CD4-positive, CD25-positive, alpha-beta regulatory T cell (primary cell): ENCODE results near the gene PRH1. TPM values are rescaled to one million over a fixed set of nuclear protein-coding genes. Genes with fewer than 3 reads are reported as not detected.

Source experiments
- ATAC-seq, 2 donors: fragments of 150-1000 bp; cut with Tn5 transposase; one replicate each; pipeline ENCODE4 v1.10.0; 2021; ENCODE audit warnings: low read depth in 2 of 2, moderate number of reproducible peaks in 2 of 2, moderate library complexity in 1 of 2
- DNase-seq, 3 donors: peaks; one replicate each; pipeline versions ENCODE4 v3.0.0 to v3.0.0-alpha.2; 2012 to 2022; ENCODE audit warnings: mixed read lengths in 1 of 3
- H3K27ac ChIP-seq: one replicate; pipeline ENCODE4 v1.7.0; 2013; ENCODE audit warnings: mild to moderate bottlenecking, low read length; ENCODE audit not compliant: insufficient read depth, poor library complexity, severe bottlenecking
- H3K27me3 ChIP-seq: one replicate; pipeline ENCODE4 v1.7.0; 2013; ENCODE audit warnings: low read length; ENCODE audit not compliant: control insufficient read depth, insufficient read depth
- H3K36me3 ChIP-seq: one replicate; pipeline ENCODE4 v1.7.0; 2013; ENCODE audit warnings: mild to moderate bottlenecking, low read length, moderate library complexity; ENCODE audit not compliant: control insufficient read depth, insufficient read depth
- H3K4me1 ChIP-seq: 2 replicates; pipeline ENCODE4 v1.7.0; 2013; ENCODE audit warnings: mild to moderate bottlenecking, low read length; ENCODE audit not compliant: insufficient read depth, control insufficient read depth, poor library complexity, severe bottlenecking
- H3K4me3 ChIP-seq: one replicate; pipeline ENCODE4 v1.7.0; 2013; ENCODE audit warnings: low read depth, mild to moderate bottlenecking, low read length, moderate library complexity
- H3K9me3 ChIP-seq, 2 experiments: 1 replicate in 1 of 2; 2 replicates in 1 of 2; pipeline ENCODE4 v1.7.0; 2013; ENCODE audit warnings: low read length in 2 of 2, mild to moderate bottlenecking in 1 of 2, moderate library complexity in 1 of 2; ENCODE audit not compliant: control insufficient read depth in 2 of 2
- H3K27ac Mint-ChIP-seq, 3 donors: one replicate each; pipeline ENCODE4 v1.8.0; 2020 to 2022; ENCODE audit warnings: mild to moderate bottlenecking in 3 of 3, mixed read lengths in 3 of 3, moderate library complexity in 2 of 3
- H3K27me3 Mint-ChIP-seq: one replicate; pipeline ENCODE4 v1.8.0; 2022; ENCODE audit warnings: mild to moderate bottlenecking, mixed read lengths
- H3K36me3 Mint-ChIP-seq: one replicate; pipeline ENCODE4 v1.8.0; 2020; ENCODE audit warnings: mixed read lengths
- H3K4me1 Mint-ChIP-seq, 4 donors: one replicate each; pipeline ENCODE4 v1.8.0; 2020 to 2022; ENCODE audit warnings: mixed read lengths in 4 of 4, mild to moderate bottlenecking in 1 of 4
- H3K4me3 Mint-ChIP-seq, 4 donors: one replicate each; pipeline ENCODE4 v1.8.0; 2020 to 2022; ENCODE audit warnings: mild to moderate bottlenecking in 4 of 4, mixed read lengths in 4 of 4, moderate library complexity in 3 of 4
- H3K9me3 Mint-ChIP-seq, 7 donors: one replicate each; pipeline ENCODE4 v1.8.0; 2020 to 2022; ENCODE audit warnings: mixed read lengths in 7 of 7, mild to moderate bottlenecking in 3 of 7, moderate library complexity in 2 of 7
- polyA plus RNA-seq, 4 donors: library from polyadenylated mRNA; unstranded; fragments of 300-500 nt; fragmentation: Illumina TruSeq; gene quantifications; one replicate each; pipeline ENCODE4 v1.2.3, GENCODE V29; 2021
- total RNA-seq: library from RNA; stranded (reverse); gene quantifications from one replicate; pipeline ENCODE4 v1.2.3, GENCODE V29; 2022

PRH1 gene
- total RNA-seq (26.9 TPM), polyA plus RNA-seq (10 to 100 TPM in 2 of 4 donors, 1 to 10 TPM in 2; 7.1 to 13.5 (median 8.8) TPM)

DNA sequence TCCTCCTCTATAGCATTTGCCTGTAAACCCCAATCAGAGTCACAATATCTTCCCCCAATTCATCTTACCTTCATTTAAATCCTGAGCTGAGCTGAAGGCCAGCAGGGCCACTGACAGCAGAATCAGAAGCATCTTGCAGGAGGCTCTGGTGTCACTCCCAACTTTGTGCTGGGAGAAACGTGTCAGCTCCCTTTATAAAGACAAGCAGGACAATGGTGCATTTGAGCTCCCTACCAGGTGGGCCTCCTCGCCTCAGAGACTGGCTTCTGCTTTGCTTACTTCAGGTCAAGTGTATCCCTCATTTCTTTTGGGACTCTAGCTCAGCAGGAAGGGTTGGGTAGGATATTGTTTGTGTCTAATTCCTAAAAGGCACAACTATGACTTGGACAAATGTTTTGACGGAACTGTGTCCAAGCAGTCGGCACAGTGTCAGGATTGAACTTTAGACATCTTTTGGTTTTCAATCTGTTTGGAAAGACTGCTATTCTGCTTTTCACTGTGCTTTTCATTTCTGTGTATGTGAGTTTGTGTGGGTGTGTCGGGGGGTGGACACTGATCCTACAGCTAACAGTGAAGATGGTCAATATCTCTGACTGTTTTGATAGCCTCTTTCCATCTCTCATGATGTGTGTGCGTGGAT, at the start of gene PRH1:
Gene PRH1, minus strand, starts transcription at position 170 of the 640 bp plus-strand sequence. Its CDS starts 38 bp downstream, at position 132.
- Mint-ChIP-seq H3K27ac (peak within 1 kb of the TSS in 1 of 3 donors; percentile 20), H3K36me3 (peaks cover 33% of the 10 kb centered on the region)
- no peak within 1 kb of the TSS for H3K4me3 ChIP-seq

DNA sequence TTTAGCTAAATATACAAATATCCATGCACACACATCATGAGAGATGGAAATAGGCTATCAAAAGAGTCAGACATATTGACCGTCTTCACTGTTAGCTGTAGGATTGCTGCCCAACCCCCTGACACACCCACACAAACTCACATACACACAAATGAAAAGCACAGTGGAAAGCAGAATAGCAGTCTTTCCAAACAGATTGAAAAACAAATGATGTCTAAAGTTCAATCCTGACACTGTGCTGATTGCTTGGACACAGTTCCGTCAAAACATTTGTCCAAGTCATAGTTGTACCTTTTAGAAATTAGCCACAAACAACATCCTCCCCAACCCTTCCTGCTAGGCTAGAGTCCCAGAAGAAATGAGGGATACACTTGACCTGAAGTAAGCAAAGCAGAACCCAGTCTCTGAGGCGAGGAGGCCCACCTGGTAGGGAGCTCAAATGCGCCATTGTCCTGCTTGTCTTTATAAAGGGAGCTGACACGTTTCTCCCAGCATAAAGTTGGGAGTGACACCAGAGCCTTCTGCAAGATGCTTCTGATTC, 44.8 kb upstream of the PRH1 start, which contains the start of gene PRH2:
Gene PRH2, plus strand, starts transcription at position 491 of the 541 bp plus-strand sequence. Its CDS starts 38 bp downstream, at position 529.
- no peaks in the 10 kb centered on the region for H3K27me3 Mint-ChIP-seq
- no peak within 1 kb of the TSS for H3K4me3 Mint-ChIP-seq
- peaks cover 0 to 12% (median under 1%) of the 10 kb centered on the region in 4 donors for H3K4me1 Mint-ChIP-seq
- H3K9me3 Mint-ChIP-seq = peaks cover 0 to 1% (median 0%) of the 10 kb centered on the region in 7 donors
- no peaks in the 10 kb centered on the region for H3K9me3 ChIP-seq
- H3K27ac Mint-ChIP-seq = no peak within 1 kb of the TSS
- no peak within 1 kb of the TSS for H3K4me3 ChIP-seq
- ATAC-seq (no peak), DNase-seq (no peak)
- no peaks in the 10 kb centered on the region for H3K27me3 ChIP-seq
- no peaks in the 10 kb centered on the region for H3K4me1 ChIP-seq
- H3K36me3 Mint-ChIP-seq = peaks cover 11% of the 10 kb centered on the region
- H3K36me3 ChIP-seq = no peaks in the 10 kb centered on the region
- H3K27ac ChIP-seq = no peak within 1 kb of the TSS

More for the DNA sequence above, at the start of gene PRH1:
- peaks cover 0 to 2% (median 0%) of the 10 kb centered on the region in 7 donors for H3K9me3 Mint-ChIP-seq
- no peaks in the 10 kb centered on the region for H3K4me1 ChIP-seq
- H3K4me1 Mint-ChIP-seq = peaks cover 0 to 4% (median 0%) of the 10 kb centered on the region in 4 donors
- H3K4me3 Mint-ChIP-seq = no peak within 1 kb of the TSS
- no peaks in the 10 kb centered on the region for H3K27me3 ChIP-seq
- H3K36me3 ChIP-seq = no peaks in the 10 kb centered on the region
- no peaks in the 10 kb centered on the region for H3K9me3 ChIP-seq
- DNase-seq (no peak), ATAC-seq (no peak)
- no peak within 1 kb of the TSS for H3K27ac ChIP-seq
- H3K27me3 Mint-ChIP-seq = no peaks in the 10 kb centered on the region

DNA sequence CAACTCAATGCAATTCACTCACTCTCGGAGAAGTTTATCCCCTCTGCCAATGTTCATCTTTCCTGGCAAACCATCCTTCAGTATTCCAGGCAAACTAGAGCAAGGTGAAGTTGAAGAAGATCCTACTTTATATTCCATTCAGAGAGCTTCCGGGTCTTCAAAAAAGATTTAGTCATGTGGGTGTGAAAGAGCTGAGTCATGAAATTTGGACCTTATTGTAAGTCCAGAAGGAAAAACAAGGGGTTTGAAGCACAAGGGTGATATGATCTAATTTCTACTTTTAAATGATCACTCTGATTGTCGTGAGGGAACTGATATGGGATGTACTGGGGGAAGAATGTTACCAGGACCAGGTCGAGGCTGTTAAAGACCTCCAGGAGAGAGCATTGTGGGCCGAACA, 42.2 kb upstream of the PRH1 start:
- no peaks in the 10 kb centered on the region for H3K4me1 ChIP-seq
- no peak for ATAC-seq
- H3K4me3 ChIP-seq = no peak overlapping the region
- H3K27me3 Mint-ChIP-seq = no peaks in the 10 kb centered on the region
- no peak overlapping the region for H3K27ac ChIP-seq
- H3K36me3 Mint-ChIP-seq = peaks cover 11% of the 10 kb centered on the region
- no peak overlapping the region for H3K27ac Mint-ChIP-seq
- H3K27me3 ChIP-seq = no peaks in the 10 kb centered on the region
- no peaks in the 10 kb centered on the region for H3K36me3 ChIP-seq
- no peaks in the 10 kb centered on the region for H3K9me3 ChIP-seq
- no peak overlapping the region for H3K4me3 Mint-ChIP-seq
- H3K9me3 Mint-ChIP-seq = peaks cover 0 to 1% (median 0%) of the 10 kb centered on the region in 7 donors
- DNase-seq = no peak
- H3K4me1 Mint-ChIP-seq = peaks cover 0 to 12% (median under 1%) of the 10 kb centered on the region in 4 donors

DNA sequence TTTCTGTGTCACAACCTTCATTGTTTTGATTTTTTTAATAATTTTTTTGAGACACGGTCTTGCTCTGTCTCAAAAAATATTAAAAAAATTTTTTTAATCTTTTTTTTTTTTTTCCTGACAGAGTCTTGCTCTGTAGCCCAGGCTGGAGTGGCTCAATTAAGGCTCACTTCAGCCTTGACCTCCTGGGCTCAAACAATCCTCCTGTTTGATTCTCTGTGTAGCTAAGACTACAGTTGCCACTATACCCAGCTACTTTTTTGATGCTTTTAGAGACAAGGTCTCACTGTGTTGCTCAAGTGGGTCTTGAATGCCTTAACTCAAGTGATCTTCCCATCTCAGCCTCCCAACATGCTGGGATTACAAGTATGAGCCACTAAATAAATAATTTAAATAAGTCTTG, 35.8 kb upstream of the PRH1 start:
- H3K4me3 Mint-ChIP-seq = no peak overlapping the region
- Histone ChIP-seq H3K36me3 (no peaks in the 10 kb centered on the region), H3K4me1 (no peaks in the 10 kb centered on the region), H3K27ac (no peak overlapping the region), H3K4me3 (no peak overlapping the region), H3K9me3 (no peaks in the 10 kb centered on the region), H3K27me3 (no peaks in the 10 kb centered on the region)
- H3K27me3 Mint-ChIP-seq = no peaks in the 10 kb centered on the region
- no peaks in the 10 kb centered on the region for H3K9me3 Mint-ChIP-seq
- no peak for ATAC-seq
- DNase-seq = no peak
- peaks cover 0 to 7% (median 0%) of the 10 kb centered on the region in 4 donors for H3K4me1 Mint-ChIP-seq
- no peaks in the 10 kb centered on the region for H3K36me3 Mint-ChIP-seq
- H3K27ac Mint-ChIP-seq = no peak overlapping the region

DNA sequence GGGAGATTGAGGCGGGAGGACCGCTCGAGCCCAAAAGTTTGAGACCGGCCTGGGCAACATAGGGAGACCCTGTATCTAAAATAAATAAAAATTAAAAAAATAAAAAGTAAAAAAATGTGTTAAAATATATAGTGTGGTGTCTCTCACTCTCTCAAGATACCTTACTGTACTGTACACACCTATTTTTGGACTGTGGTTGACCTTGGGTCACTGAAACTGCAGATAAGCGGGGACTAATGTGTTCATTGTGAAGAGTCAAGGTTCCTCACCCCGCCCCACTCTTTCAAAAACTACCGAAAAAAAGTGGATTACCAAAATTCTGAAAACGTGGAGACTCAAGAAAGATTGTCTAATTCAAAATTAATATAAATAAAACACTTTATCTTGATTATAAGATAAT, 26.3 kb upstream of the PRH1 start:
- Histone ChIP-seq H3K36me3 (no peaks in the 10 kb centered on the region), H3K27ac (no peak overlapping the region), H3K9me3 (no peaks in the 10 kb centered on the region), H3K4me1 (no peaks in the 10 kb centered on the region), H3K4me3 (no peak overlapping the region), H3K27me3 (no peaks in the 10 kb centered on the region)
- peaks cover 29% of the 10 kb centered on the region for H3K36me3 Mint-ChIP-seq
- no peak for DNase-seq
- peaks cover 0 to 6% (median 4%) of the 10 kb centered on the region in 7 donors for H3K9me3 Mint-ChIP-seq
- H3K4me1 Mint-ChIP-seq = peaks cover 0 to 5% (median 0%) of the 10 kb centered on the region in 4 donors
- H3K27me3 Mint-ChIP-seq = no peaks in the 10 kb centered on the region
- ATAC-seq = no peak
- no peak overlapping the region for H3K27ac Mint-ChIP-seq
- no peak overlapping the region for H3K4me3 Mint-ChIP-seq

DNA sequence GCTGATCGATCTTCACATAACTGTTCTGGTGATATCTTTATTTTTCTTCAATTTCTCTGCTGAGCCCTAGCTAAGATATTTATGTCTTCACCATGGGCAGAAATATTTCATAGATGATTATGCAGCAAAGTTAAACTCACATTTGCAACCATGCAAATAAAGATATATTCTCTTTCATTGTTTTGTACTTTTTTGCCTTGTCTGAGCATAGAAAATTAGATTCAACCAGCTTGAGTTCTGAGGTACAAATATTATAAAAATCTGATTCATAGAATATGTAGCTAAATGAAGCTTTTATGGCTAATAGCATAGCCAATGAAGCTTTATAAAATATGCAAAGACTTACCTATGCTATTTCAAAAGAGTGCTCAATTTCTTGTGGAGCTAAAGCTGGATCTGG, 25.4 kb upstream of the PRH1 start, which contains the start of gene TAS2R13:
Gene TAS2R13, minus strand, starts transcription at position 101 of the 400 bp plus-strand sequence. CDS start 264 bp downstream, outside the sequence.
- Histone ChIP-seq H3K27me3 (no peaks in the 10 kb centered on the region), H3K27ac (no peak within 1 kb of the TSS), H3K4me3 (no peak within 1 kb of the TSS), H3K9me3 (peaks cover 5 to 6% of the 10 kb centered on the region in 2 experiments), H3K4me1 (no peaks in the 10 kb centered on the region), H3K36me3 (no peaks in the 10 kb centered on the region)
- H3K9me3 Mint-ChIP-seq = peaks cover 2 to 14% (median 4%) of the 10 kb centered on the region in 7 donors
- H3K27me3 Mint-ChIP-seq = no peaks in the 10 kb centered on the region
- H3K4me1 Mint-ChIP-seq = peaks cover 0 to 3% (median 0%) of the 10 kb centered on the region in 4 donors
- H3K36me3 Mint-ChIP-seq = peaks cover 32% of the 10 kb centered on the region
- no peak for DNase-seq
- no peak within 1 kb of the TSS for H3K27ac Mint-ChIP-seq
- ATAC-seq = no peak
- H3K4me3 Mint-ChIP-seq = no peak within 1 kb of the TSS

DNA sequence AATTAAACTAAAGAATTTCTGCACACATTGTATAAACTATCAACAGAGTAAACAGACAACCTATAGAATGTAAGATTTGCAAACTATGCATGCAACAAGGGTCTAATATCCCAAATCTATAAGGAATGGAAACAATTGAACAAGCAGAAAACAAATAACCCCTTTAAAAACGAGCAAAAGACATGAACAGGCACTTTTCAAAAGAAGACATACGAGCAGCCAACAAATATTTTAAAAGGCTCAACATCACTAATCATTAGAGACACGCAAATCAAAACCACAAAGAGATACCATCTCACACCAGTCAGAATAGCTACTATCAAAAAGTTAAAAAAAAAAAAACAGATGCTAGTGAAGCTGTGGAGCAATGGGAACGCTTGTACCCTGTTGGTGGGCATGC, 20.6 kb upstream of the PRH1 start:
- H3K36me3 ChIP-seq = no peaks in the 10 kb centered on the region
- H3K4me1 ChIP-seq = no peaks in the 10 kb centered on the region
- Mint-ChIP-seq H3K4me1 (peaks cover 0 to under 1% (median 0%) of the 10 kb centered on the region in 4 donors), H3K9me3 (peaks cover 3 to 36% (median 12%) of the 10 kb centered on the region in 7 donors), H3K4me3 (no peak overlapping the region), H3K27me3 (no peaks in the 10 kb centered on the region), H3K27ac (peak overlapping the region in 1 of 3 donors; percentile 34), H3K36me3 (peaks cover 57% of the 10 kb centered on the region)
- H3K27ac ChIP-seq = no peak overlapping the region
- no peak for DNase-seq
- H3K9me3 ChIP-seq = peaks cover 16 to 22% of the 10 kb centered on the region in 2 experiments
- no peak overlapping the region for H3K4me3 ChIP-seq
- ATAC-seq = no peak
- no peaks in the 10 kb centered on the region for H3K27me3 ChIP-seq
